Chondrocyte (in vitro differentiated cells): ENCODE data around the gene RAP1GDS1. TPM values are rescaled to one million over a fixed set of nuclear protein-coding genes. Genes with fewer than 3 reads are reported as not detected.
A peak's percentile ranks its signal among the peaks of the same experiment; 100 is the strongest.
"Not testable (repeated sequence)": the region's sequence is repeated elsewhere in the genome, so short reads cannot be mapped to it uniquely, and the experiment has no call there.

Experiments
- DNase-seq: peaks from one replicate; pipeline ENCODE4 v3.0.0; 2021; ENCODE audit warnings: mixed read lengths, low spot score
- H3K27ac Mint-ChIP-seq: one replicate; pipeline ENCODE4 v1.8.0; 2021; ENCODE audit warnings: mild to moderate bottlenecking, moderate library complexity, mixed read lengths; ENCODE audit not compliant: unreplicated experiment
- H3K27me3 Mint-ChIP-seq: 2 replicates; pipeline ENCODE4 v1.8.0; 2021; ENCODE audit warnings: low read depth, mixed read lengths
- H3K36me3 Mint-ChIP-seq: 2 replicates; pipeline ENCODE4 v1.8.0; 2021; ENCODE audit warnings: low read depth, mixed read lengths
- H3K4me1 Mint-ChIP-seq: 2 replicates; pipeline ENCODE4 v1.8.0; 2021; ENCODE audit warnings: low read depth, mild to moderate bottlenecking, mixed read lengths
- H3K4me3 Mint-ChIP-seq: one replicate; pipeline ENCODE4 v1.8.0; 2021; ENCODE audit warnings: mild to moderate bottlenecking, moderate library complexity, mixed read lengths; ENCODE audit not compliant: unreplicated experiment
- H3K9me3 Mint-ChIP-seq: 2 replicates; pipeline ENCODE4 v1.8.0; 2021; ENCODE audit warnings: low read depth, mixed read lengths
- total RNA-seq: library from RNA; stranded (reverse); gene quantifications from 3 replicates; pipeline ENCODE4 v1.2.1, GENCODE V29; 2021
- TF ChIP-seq, protein P1 (sequence below): fragments of 200-600 bp; sonication (generic); IDR thresholded peaks from 2 replicates; pipeline ENCODE4 v1.5.0; 2021; ENCODE audit warnings: antibody characterized with exemption, mild to moderate bottlenecking, moderate library complexity

RAP1GDS1 gene
- total RNA-seq, 1 donor from 2014 or later, result 89.5 TPM

DNA sequence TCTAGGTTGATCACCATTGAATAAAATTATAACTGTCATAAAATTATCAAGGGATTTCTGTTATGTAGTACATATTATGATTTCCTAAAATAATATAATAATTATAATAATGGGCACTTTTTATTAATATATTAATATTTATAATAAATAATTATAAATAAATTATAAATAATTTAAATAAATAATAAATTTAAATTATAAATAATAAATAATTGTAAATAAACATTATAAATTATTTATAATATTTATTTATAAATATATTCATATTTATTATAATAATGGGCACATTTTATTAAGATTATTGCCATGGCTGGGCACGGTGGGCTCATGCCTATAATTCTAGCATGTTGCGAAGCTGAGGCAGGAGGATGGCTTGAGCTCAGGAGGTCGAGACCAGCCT, 24.5 kb downstream of the RAP1GDS1 start:
- no peak overlapping the region for H3K4me3 Mint-ChIP-seq
- no peak for DNase-seq
- TF ChIP-seq, protein P1, sequence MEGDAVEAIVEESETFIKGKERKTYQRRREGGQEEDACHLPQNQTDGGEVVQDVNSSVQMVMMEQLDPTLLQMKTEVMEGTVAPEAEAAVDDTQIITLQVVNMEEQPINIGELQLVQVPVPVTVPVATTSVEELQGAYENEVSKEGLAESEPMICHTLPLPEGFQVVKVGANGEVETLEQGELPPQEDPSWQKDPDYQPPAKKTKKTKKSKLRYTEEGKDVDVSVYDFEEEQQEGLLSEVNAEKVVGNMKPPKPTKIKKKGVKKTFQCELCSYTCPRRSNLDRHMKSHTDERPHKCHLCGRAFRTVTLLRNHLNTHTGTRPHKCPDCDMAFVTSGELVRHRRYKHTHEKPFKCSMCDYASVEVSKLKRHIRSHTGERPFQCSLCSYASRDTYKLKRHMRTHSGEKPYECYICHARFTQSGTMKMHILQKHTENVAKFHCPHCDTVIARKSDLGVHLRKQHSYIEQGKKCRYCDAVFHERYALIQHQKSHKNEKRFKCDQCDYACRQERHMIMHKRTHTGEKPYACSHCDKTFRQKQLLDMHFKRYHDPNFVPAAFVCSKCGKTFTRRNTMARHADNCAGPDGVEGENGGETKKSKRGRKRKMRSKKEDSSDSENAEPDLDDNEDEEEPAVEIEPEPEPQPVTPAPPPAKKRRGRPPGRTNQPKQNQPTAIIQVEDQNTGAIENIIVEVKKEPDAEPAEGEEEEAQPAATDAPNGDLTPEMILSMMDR, result no peak
- no peaks in the 10 kb centered on the region for H3K27me3 Mint-ChIP-seq
- H3K9me3 Mint-ChIP-seq, result no peaks in the 10 kb centered on the region
- H3K4me1 Mint-ChIP-seq, result peaks cover 41% of the 10 kb centered on the region
- no peak overlapping the region for H3K27ac Mint-ChIP-seq
- peaks cover 2% of the 10 kb centered on the region for H3K36me3 Mint-ChIP-seq

DNA sequence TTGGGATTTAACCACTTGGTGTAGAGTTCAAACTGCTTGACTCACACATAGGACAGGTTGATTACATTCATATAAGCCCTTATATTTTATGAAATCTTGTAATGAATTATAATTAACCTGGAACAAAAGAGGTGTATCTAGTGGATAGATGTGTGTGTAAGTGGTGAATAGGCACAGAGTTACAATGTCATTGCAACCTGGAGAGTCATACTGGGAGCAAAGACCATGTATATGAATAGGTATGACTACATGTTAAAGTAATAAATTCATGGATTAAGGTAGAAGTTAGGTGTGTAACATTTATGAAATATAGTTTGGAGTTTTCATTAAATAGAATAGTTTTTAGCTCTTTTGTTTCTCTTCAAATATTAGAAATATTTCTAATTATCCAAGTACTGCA, 26.1 kb downstream of the RAP1GDS1 start:
- Mint-ChIP-seq H3K4me3 (no peak overlapping the region), H3K9me3 (no peaks in the 10 kb centered on the region), H3K4me1 (peaks cover 57% of the 10 kb centered on the region), H3K27ac (no peak overlapping the region), H3K27me3 (no peaks in the 10 kb centered on the region), H3K36me3 (peaks cover 2% of the 10 kb centered on the region)
- DNase-seq, result no peak
- TF ChIP-seq, protein P1, result no peak

DNA sequence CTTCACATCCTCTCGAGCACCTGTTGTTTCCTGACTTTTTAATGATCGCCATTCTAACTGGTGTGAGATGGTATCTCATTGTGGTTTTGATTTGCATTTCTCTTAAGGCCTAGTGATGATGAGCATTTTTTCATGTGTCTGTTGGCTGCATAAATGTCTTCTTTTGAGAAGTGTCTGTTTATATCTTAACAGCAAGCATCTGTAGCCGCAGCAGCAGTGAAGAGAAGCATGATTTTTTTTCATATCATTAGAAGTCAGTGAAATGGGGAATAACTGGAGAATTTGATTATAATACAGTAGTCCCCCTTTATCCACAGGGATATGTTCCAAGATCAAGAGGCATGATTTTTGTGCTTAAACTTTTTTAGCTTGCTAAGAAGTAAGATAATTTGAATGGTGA, 27.5 kb downstream of the RAP1GDS1 start:
- H3K4me1 Mint-ChIP-seq, result peaks cover 58% of the 10 kb centered on the region
- DNase-seq, H3K27me3 Mint-ChIP-seq, H3K4me3 Mint-ChIP-seq, H3K36me3 Mint-ChIP-seq, H3K27ac Mint-ChIP-seq, H3K9me3 Mint-ChIP-seq: not testable (repeated sequence)

DNA sequence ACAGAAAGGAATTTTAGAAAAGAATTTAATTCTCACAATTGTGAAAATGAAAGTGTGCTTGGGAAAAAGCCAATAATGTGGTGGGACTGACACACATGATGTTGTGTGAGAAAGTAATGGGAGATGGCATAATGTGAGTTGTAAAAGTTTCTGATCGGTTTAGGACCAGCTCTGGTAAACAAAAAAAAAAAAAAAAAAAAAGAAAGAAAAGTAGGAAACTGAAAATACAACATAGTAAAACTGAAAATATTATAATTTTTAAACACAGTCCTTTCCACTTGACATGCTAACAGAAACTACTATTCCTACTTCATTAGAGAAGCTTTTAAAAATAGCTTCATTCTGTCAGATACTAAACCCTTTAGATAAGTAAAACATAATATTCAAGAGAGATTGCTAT, 28.2 kb downstream of the RAP1GDS1 start:
- H3K36me3 Mint-ChIP-seq, result no peaks in the 10 kb centered on the region
- H3K27me3 Mint-ChIP-seq, result no peaks in the 10 kb centered on the region
- no peak overlapping the region for H3K4me3 Mint-ChIP-seq
- H3K4me1 Mint-ChIP-seq, result peaks cover 61% of the 10 kb centered on the region
- H3K9me3 Mint-ChIP-seq, result no peaks in the 10 kb centered on the region
- no peak for DNase-seq
- TF ChIP-seq, protein P1, result no peak
- peak overlapping the region; percentile 98 for H3K27ac Mint-ChIP-seq

DNA sequence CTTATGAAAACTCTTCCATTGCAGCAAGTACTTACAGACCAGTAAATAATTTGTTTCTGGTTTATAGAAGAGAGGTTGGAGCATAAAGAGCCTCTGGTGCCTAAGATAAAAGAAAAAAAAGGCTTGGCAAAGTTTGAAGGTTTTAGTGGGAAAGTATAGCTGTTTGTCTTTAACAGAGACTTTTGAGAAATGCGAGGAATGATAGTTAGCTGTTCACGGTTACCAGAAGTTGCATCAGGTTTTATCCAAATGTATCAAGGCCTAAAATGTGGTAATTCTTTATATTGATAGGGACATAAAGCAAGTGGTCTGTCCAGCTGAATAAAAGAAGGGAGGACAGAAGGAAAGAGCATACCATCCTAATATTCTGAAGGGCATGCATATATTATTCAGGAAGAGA, 29.3 kb downstream of the RAP1GDS1 start:
- Mint-ChIP-seq H3K9me3 (no peaks in the 10 kb centered on the region), H3K4me3 (peak overlapping the region; percentile 1), H3K27ac (peak overlapping the region; percentile 98), H3K4me1 (peaks cover 66% of the 10 kb centered on the region), H3K36me3 (peaks cover 4% of the 10 kb centered on the region), H3K27me3 (no peaks in the 10 kb centered on the region)
- TF ChIP-seq, protein P1, result no peak
- no peak for DNase-seq

DNA sequence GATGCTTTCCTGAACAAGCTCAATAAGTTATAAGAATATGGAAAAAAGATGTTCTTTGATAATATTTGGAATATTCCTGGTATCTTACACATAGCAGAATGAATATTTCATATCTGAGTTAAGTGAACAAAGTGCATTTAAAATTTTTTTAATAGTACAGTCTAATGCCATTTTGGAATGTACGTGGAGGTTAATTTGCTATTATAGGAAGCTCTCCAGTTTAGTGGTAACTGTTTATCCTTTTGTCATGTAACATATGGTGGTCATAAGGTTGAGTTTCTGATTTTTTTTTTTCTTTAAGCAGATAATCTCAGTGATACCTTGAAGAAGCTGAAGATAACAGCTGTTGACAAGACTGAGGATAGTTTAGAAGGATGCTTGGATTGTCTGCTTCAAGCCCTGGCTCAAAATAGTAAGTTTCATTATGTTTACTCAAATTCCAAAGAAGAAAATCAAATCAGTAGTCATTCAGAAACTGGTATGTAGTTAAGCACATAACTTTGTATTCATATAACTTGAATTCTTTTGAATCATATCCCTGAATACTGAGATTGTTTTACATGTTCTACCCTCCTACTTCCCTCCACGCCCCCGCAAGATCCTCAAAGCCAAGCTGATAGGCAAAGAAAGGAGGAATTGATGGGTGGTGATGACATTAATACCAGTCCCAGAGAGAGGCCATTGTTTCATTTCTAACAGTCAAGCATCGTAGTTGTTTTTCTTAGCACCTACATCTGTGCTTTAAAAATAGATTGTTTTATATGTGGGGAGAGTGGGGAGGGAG, 32.1 kb downstream of the RAP1GDS1 start:
- H3K4me3 Mint-ChIP-seq, result peak overlapping the region; percentile 40
- no peak for DNase-seq
- H3K9me3 Mint-ChIP-seq, result no peaks in the 10 kb centered on the region
- H3K27ac Mint-ChIP-seq, result peak overlapping the region; percentile 95
- TF ChIP-seq, protein P1, result no peak
- peaks cover 66% of the 10 kb centered on the region for H3K4me1 Mint-ChIP-seq
- peaks cover 9% of the 10 kb centered on the region for H3K36me3 Mint-ChIP-seq
- H3K27me3 Mint-ChIP-seq, result no peaks in the 10 kb centered on the region
